WTC11 (cell line): ENCODE data around the gene RNF215. TPM values are rescaled to one million over a fixed set of nuclear protein-coding genes. Genes with fewer than 3 reads are reported as not detected.

Source experiments
- ATAC-seq: fragments of 200-7000 bp; cut with Tn5 transposase; 2 replicates; pipeline ENCODE4 v1.10.0; 2021; ENCODE audit warnings: mild to moderate bottlenecking, moderate library complexity
- CTCF ChIA-PET: fragments of 300-600 bp; sonication (Branson Sonifier 250); formaldehyde crosslinking; loops from one replicate; lab custom pipeline; 2021; ENCODE audit warnings: antibody characterized with exemption; lab: Charles Lee
- POLR2A ChIA-PET: fragments of 350-600 bp; sonication (Branson Sonifier 250); formaldehyde crosslinking; loops from one replicate; lab custom pipeline; 2021; ENCODE audit warnings: antibody characterized with exemption; lab: Charles Lee
- DNase-seq: peaks from one replicate; pipeline ENCODE4 v3.0.0; 2021; ENCODE audit warnings: low spot score
- H3K27ac Mint-ChIP-seq: 2 replicates; pipeline ENCODE4 v1.8.0; 2021; ENCODE audit warnings: mixed read lengths
- H3K27me3 Mint-ChIP-seq: 2 replicates; pipeline ENCODE4 v1.8.0; 2021; ENCODE audit warnings: low read depth, mild to moderate bottlenecking, moderate library complexity, mixed read lengths
- H3K36me3 Mint-ChIP-seq: 2 replicates; pipeline ENCODE4 v1.8.0; 2021; ENCODE audit warnings: mixed read lengths
- H3K4me1 Mint-ChIP-seq: 2 replicates; pipeline ENCODE4 v1.8.0; 2022; ENCODE audit warnings: mixed read lengths
- H3K4me3 Mint-ChIP-seq: 2 replicates; pipeline ENCODE4 v1.8.0; 2021; ENCODE audit warnings: mild to moderate bottlenecking, moderate library complexity, mixed read lengths
- H3K9me3 Mint-ChIP-seq: 2 replicates; pipeline ENCODE4 v1.8.0; 2021; ENCODE audit warnings: mixed read lengths
- ATF1 ChIP-seq: sonication (generic); formaldehyde crosslinking; IDR thresholded peaks from 2 replicates; pipeline ENCODE4 v1.8.1; 2023; ENCODE audit warnings: mild to moderate bottlenecking, moderate library complexity, missing genetic modification reagents
- ELF4 ChIP-seq: sonication (generic); formaldehyde crosslinking; IDR thresholded peaks from 2 replicates; pipeline ENCODE4 v1.8.1; 2022; ENCODE audit warnings: low read depth, mild to moderate bottlenecking, moderate library complexity, missing genetic modification reagents
- FOXK1 ChIP-seq: sonication (generic); formaldehyde crosslinking; IDR thresholded peaks from 2 replicates; pipeline ENCODE4 v1.8.0; 2022; ENCODE audit warnings: mild to moderate bottlenecking, moderate library complexity, missing genetic modification reagents
- FOXP1 ChIP-seq: sonication (generic); formaldehyde crosslinking; IDR thresholded peaks from 2 replicates; pipeline ENCODE4 v1.8.0; 2022; ENCODE audit warnings: missing genetic modification reagents, mild to moderate bottlenecking, moderate library complexity, borderline replicate concordance
- GTF2I ChIP-seq: fragments of 250-450 bp; sonication (Bioruptor Pico); conservative IDR thresholded peaks from 2 replicates; pipeline ENCODE4 v1.4.0; 2021; ENCODE audit warnings: mild to moderate bottlenecking
- JUN ChIP-seq: sonication (generic); formaldehyde crosslinking; IDR thresholded peaks from 2 replicates; pipeline ENCODE4 v1.8.0; 2023; ENCODE audit warnings: mild to moderate bottlenecking, missing genetic modification reagents
- NR1H2 ChIP-seq: sonication (generic); formaldehyde crosslinking; IDR thresholded peaks from 2 replicates; pipeline ENCODE4 v1.9.0; 2021; ENCODE audit warnings: mild to moderate bottlenecking, moderate library complexity, missing genetic modification reagents
- PRRX2 ChIP-seq: fragments of 250-450 bp; sonication (Bioruptor Pico); IDR thresholded peaks from 2 replicates; pipeline ENCODE4 v1.8.0; 2021; ENCODE audit warnings: mild to moderate bottlenecking
- TCF7 ChIP-seq: sonication (generic); formaldehyde crosslinking; IDR thresholded peaks from 2 replicates; pipeline ENCODE4 v1.8.0; 2022; ENCODE audit warnings: mild to moderate bottlenecking, low read depth, missing genetic modification reagents, moderate library complexity
- ZBTB43 ChIP-seq: sonication (generic); formaldehyde crosslinking; IDR thresholded peaks from 2 replicates; pipeline ENCODE4 v1.8.1; 2023; ENCODE audit warnings: mild to moderate bottlenecking, missing genetic modification reagents
- ZNF219 ChIP-seq: sonication (generic); formaldehyde crosslinking; IDR thresholded peaks from 2 replicates; pipeline ENCODE4 v1.8.0; 2023; ENCODE audit warnings: missing genetic modification reagents, mild to moderate bottlenecking, borderline replicate concordance
- ZNF317 ChIP-seq: sonication (generic); formaldehyde crosslinking; IDR thresholded peaks from 2 replicates; pipeline ENCODE4 v1.8.1; 2023; ENCODE audit warnings: low read depth, mild to moderate bottlenecking, moderate library complexity, missing genetic modification reagents, borderline replicate concordance
- ZNF396 ChIP-seq: fragments of 250-450 bp; sonication (Bioruptor Pico); IDR thresholded peaks from 2 replicates; pipeline ENCODE4 v1.8.0; 2021; ENCODE audit warnings: mild to moderate bottlenecking, moderate library complexity, borderline replicate concordance
- ZNF512 ChIP-seq: sonication (generic); formaldehyde crosslinking; IDR thresholded peaks from 2 replicates; pipeline ENCODE4 v1.8.1; 2022; ENCODE audit warnings: missing genetic modification reagents, borderline replicate concordance
- total RNA-seq: library from RNA; stranded (reverse); gene quantifications from 3 replicates; pipeline ENCODE4 v1.2.3, GENCODE V29; 2021
- TF ChIP-seq, protein P1 (sequence below): fragments of 250-450 bp; sonication (Bioruptor Pico); IDR thresholded peaks from 2 replicates; pipeline ENCODE4 v2.1.2; 2022; ENCODE audit warnings: mild to moderate bottlenecking, moderate library complexity
- TF ChIP-seq, protein P2 (sequence below): sonication (generic); formaldehyde crosslinking; IDR thresholded peaks from 2 replicates; pipeline ENCODE4 v1.8.0; 2022; ENCODE audit warnings: missing genetic modification reagents
- TF ChIP-seq, protein P3 (sequence below): sonication (generic); formaldehyde crosslinking; IDR thresholded peaks from 2 replicates; pipeline ENCODE4 v1.8.1; 2022; ENCODE audit warnings: low read depth, missing genetic modification reagents, borderline replicate concordance
- TF ChIP-seq, protein P4 (sequence below): fragments of 250-450 bp; sonication (Bioruptor Pico); IDR thresholded peaks from 2 replicates; pipeline ENCODE4 v1.9.0; 2021; ENCODE audit warnings: mild to moderate bottlenecking

The RNF215 gene
- total RNA-seq, 1 experiment from 2014 or later = 25.4 TPM

DNA sequence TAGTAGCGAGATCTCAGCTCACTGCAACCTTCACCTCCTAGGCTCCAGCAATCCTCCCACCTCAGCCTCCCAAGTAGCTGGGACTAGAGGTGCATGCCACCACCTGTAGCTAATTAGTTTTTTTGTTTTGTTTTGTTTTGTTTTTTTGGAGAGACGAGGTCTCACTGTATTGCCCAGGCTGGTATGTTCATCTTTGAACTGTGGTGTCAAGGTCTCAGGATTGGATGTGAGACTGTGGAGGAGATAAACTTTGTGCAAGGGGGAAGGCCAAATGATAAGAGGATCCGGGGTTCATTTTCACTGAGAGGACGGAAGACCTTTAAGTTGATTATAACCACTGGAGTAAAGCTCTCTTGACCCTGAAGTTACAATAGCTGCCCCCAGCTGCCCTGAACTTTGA, 18.5 kb upstream of the RNF215 start:
- Mint-ChIP-seq H3K27ac (no peak overlapping the region), H3K4me3 (no peak overlapping the region), H3K9me3 (no peaks in the 10 kb centered on the region), H3K27me3 (peaks cover 15% of the 10 kb centered on the region; the same call in 1 of the 2 replicates), H3K4me1 (peaks cover 11% of the 10 kb centered on the region)
- TF ChIP-seq ZBTB43 (CRISPR knock-in tag) = no peak
- no peak for TF ChIP-seq FOXP1 (CRISPR knock-in tag)
- no peak for TF ChIP-seq ZNF512 (CRISPR knock-in tag)
- TF ChIP-seq PRRX2 (CRISPR knock-in tag) = no peak
- TF ChIP-seq NR1H2 = no peak
- no peak for TF ChIP-seq GTF2I (CRISPR knock-in tag)
- no peak for TF ChIP-seq ATF1 (CRISPR knock-in tag)
- TF ChIP-seq ZNF396 (CRISPR knock-in tag) = no peak
- TF ChIP-seq ZNF219 (CRISPR knock-in tag) = no peak
- TF ChIP-seq, protein P1, sequence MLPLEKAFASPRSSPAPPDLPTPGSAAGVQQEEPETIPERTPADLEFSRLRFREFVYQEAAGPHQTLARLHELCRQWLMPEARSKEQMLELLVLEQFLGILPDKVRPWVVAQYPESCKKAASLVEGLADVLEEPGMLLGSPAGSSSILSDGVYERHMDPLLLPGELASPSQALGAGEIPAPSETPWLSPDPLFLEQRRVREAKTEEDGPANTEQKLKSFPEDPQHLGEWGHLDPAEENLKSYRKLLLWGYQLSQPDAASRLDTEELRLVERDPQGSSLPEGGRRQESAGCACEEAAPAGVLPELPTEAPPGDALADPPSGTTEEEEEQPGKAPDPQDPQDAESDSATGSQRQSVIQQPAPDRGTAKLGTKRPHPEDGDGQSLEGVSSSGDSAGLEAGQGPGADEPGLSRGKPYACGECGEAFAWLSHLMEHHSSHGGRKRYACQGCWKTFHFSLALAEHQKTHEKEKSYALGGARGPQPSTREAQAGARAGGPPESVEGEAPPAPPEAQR (CRISPR knock-in tag) = no peak
- no peak for TF ChIP-seq JUN
- no peak for TF ChIP-seq FOXK1 (CRISPR knock-in tag)
- no peak for TF ChIP-seq ELF4
- TF ChIP-seq, protein P2, sequence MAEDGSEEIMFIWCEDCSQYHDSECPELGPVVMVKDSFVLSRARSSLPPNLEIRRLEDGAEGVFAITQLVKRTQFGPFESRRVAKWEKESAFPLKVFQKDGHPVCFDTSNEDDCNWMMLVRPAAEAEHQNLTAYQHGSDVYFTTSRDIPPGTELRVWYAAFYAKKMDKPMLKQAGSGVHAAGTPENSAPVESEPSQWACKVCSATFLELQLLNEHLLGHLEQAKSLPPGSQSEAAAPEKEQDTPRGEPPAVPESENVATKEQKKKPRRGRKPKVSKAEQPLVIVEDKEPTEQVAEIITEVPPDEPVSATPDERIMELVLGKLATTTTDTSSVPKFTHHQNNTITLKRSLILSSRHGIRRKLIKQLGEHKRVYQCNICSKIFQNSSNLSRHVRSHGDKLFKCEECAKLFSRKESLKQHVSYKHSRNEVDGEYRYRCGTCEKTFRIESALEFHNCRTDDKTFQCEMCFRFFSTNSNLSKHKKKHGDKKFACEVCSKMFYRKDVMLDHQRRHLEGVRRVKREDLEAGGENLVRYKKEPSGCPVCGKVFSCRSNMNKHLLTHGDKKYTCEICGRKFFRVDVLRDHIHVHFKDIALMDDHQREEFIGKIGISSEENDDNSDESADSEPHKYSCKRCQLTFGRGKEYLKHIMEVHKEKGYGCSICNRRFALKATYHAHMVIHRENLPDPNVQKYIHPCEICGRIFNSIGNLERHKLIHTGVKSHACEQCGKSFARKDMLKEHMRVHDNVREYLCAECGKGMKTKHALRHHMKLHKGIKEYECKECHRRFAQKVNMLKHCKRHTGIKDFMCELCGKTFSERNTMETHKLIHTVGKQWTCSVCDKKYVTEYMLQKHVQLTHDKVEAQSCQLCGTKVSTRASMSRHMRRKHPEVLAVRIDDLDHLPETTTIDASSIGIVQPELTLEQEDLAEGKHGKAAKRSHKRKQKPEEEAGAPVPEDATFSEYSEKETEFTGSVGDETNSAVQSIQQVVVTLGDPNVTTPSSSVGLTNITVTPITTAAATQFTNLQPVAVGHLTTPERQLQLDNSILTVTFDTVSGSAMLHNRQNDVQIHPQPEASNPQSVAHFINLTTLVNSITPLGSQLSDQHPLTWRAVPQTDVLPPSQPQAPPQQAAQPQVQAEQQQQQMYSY = no peak
- TF ChIP-seq TCF7 (CRISPR knock-in tag) = no peak
- TF ChIP-seq ZNF317 = no peak
- TF ChIP-seq, protein P3, sequence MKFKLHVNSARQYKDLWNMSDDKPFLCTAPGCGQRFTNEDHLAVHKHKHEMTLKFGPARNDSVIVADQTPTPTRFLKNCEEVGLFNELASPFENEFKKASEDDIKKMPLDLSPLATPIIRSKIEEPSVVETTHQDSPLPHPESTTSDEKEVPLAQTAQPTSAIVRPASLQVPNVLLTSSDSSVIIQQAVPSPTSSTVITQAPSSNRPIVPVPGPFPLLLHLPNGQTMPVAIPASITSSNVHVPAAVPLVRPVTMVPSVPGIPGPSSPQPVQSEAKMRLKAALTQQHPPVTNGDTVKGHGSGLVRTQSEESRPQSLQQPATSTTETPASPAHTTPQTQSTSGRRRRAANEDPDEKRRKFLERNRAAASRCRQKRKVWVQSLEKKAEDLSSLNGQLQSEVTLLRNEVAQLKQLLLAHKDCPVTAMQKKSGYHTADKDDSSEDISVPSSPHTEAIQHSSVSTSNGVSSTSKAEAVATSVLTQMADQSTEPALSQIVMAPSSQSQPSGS (CRISPR knock-in tag) = no peak
- TF ChIP-seq, protein P4, sequence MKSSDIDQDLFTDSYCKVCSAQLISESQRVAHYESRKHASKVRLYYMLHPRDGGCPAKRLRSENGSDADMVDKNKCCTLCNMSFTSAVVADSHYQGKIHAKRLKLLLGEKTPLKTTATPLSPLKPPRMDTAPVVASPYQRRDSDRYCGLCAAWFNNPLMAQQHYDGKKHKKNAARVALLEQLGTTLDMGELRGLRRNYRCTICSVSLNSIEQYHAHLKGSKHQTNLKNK (CRISPR knock-in tag) = no peak
- TF ChIP-seq, all 79 proteins: peak for 0
- ChIA-PET POLR2A (interaction anchor here (0.6 to 1.6 kb wide), 2 partner anchors 18 to 278 kb away, joined by 4 to 5 read pairs; no protein-coding TSS in a partner anchor), CTCF (interaction anchor here (0.8 to 1.8 kb wide), 4 partner anchors 17 to 21 kb away, joined by 3 to 4 read pairs (median 4); partner anchors contain the start of gene RNF215)
- no peak for DNase-seq
- no peak for ATAC-seq
- peaks cover 3% of the 10 kb centered on the region; the same call in 1 of the 2 replicates for H3K36me3 Mint-ChIP-seq
